ENCODE data around the gene GZMM. TPM values are rescaled to one million over a fixed set of nuclear protein-coding genes. Genes with fewer than 3 reads are reported as not detected.

The GZMM gene
- total and polyA plus RNA-seq, 2 experiments from 2014 or later, result 0.29 TPM; not detected in 1

- TF ChIP-seq REST (IDR thresholded peaks at IDR 0.05; ENCODE audit: unreplicated experiment) (no peak), ZNF114 (CRISPR knock-in tag; IDR thresholded peaks at IDR 0.05) (no peak)
Observed at GRCh38 chr19:579842-580155, 35.9 kb downstream of the GZMM start (continued).

- Mint-ChIP-seq H3K27me3 (ENCODE audit: insufficient read depth, low read depth, poor library complexity) (peaks cover 18% of the 10 kb centered on the region), H3K27ac (no peak overlapping the region), H3K4me1 (peaks cover 11% of the 10 kb centered on the region; the same call in 2 of the 3 replicates), H3K4me3 (no peak overlapping the region), H3K9me3 (no peaks in the 10 kb centered on the region), H3K36me3 (ENCODE audit: low read depth) (peaks cover 25% of the 10 kb centered on the region)
- Histone ChIP-seq H3K36me3 (ENCODE audit: insufficient read depth) (no peaks in the 10 kb centered on the region; the same call in 1 of the 2 replicates), H4K20me1 (replicated peaks; ENCODE audit: insufficient read depth) (peaks cover 40% of the 10 kb centered on the region), H3K27me3 (ENCODE audit: insufficient read depth) (no peaks in the 10 kb centered on the region), H3K4me2 (no peak overlapping the region), H2AFZ (no peak overlapping the region), H3K79me2 (replicated peaks; ENCODE audit: insufficient read depth) (peaks cover 50% of the 10 kb centered on the region), H3F3A (replicated peaks; ENCODE audit: low read depth) (peaks cover 20% of the 10 kb centered on the region), H3K4me3 (no peak overlapping the region), H3K9me2 (ENCODE audit: insufficient read depth) (no peaks in the 10 kb centered on the region), H3K4me1 (ENCODE audit: insufficient read depth) (no peaks in the 10 kb centered on the region), H3K27ac (ENCODE audit: low read depth) (no peak overlapping the region)
- no peak for TF ChIP-seq NANOG (IDR thresholded peaks at IDR 0.05; ENCODE audit: borderline replicate concordance)
- no peak for TF ChIP-seq CTCF (conservative IDR thresholded peaks at IDR 0.05; ENCODE audit: low read depth in 2 of 2)
- no peak for TF ChIP-seq EZH2phosphoT487 (IDR thresholded peaks at IDR 0.05; ENCODE audit: unreplicated experiment)
- no peak for TF ChIP-seq EZH2 (IDR thresholded peaks at IDR 0.05; ENCODE audit: low read depth, unreplicated experiment)
- no peak for TF ChIP-seq ZNF462 (CRISPR knock-in tag; IDR thresholded peaks at IDR 0.05)
- no peak for DNase-seq (ENCODE audit: low spot score)
- ATAC-seq, result no peak
Observed at GRCh38 chr19:580274-580835, 36.5 kb downstream of the GZMM start.

Measured in GM23338 (cell line).